Right lung (tissue), 10 donors: ENCODE measurements around the gene ATP13A2. TPM values are rescaled to one million over a fixed set of nuclear protein-coding genes. Genes with fewer than 3 reads are reported as not detected.

Source experiments
- DNase-seq, 2 donors: peaks; one replicate each; pipeline ENCODE4 v3.0.0-alpha.2; 2013
- long read RNA-seq, 8 donors: transcript quantifications; one replicate each; lab custom pipeline, GENCODE V29; 2026
- polyA plus RNA-seq, 5 donors: library from polyadenylated mRNA; unstranded; fragments of 120-200 nt; gene quantifications; one replicate each; pipeline versions ENCODE4 v1.2.1 to v1.2.3, GENCODE V29; 2013; ENCODE audit warnings: inconsistent platforms in 1 of 5, low replicate concordance in 1 of 5; ENCODE audit not compliant: insufficient read length in 5 of 5, insufficient read depth in 1 of 5

ATP13A2 gene
- 10 to 100 TPM; 22.4 to 44.9 (median 32.9) TPM for polyA plus RNA-seq
- long read RNA-seq, donor 1, partial matches to known transcripts = 9 of 9 reads
- long read RNA-seq, donor 1, other reads (novel, unspliced or antisense) = 0 of 9 reads
- long read RNA-seq, donor 2, partial matches to known transcripts = 0 of 2 reads
- long read RNA-seq, donor 2, other reads (novel, unspliced or antisense) = 0 of 2 reads
- long read RNA-seq, donor 3, partial matches to known transcripts = 20 of 20 reads
- long read RNA-seq, donor 3, other reads (novel, unspliced or antisense) = 0 of 20 reads
- long read RNA-seq, donor 4, partial matches to known transcripts = 0 of 1 reads
- long read RNA-seq, donor 4, other reads (novel, unspliced or antisense) = 0 of 1 reads
- long read RNA-seq, donor 5, partial matches to known transcripts = 7 of 8 reads
- long read RNA-seq, donor 5, other reads (novel, unspliced or antisense) = 0 of 8 reads
- long read RNA-seq, donor 6, partial matches to known transcripts = 8 of 10 reads
- long read RNA-seq, donor 6, other reads (novel, unspliced or antisense) = 0 of 10 reads
- long read RNA-seq, donor 7, partial matches to known transcripts = 6 of 6 reads
- long read RNA-seq, donor 7, other reads (novel, unspliced or antisense) = 0 of 6 reads
- long read RNA-seq, donor 8, partial matches to known transcripts = 0 of 1 reads
- long read RNA-seq, donor 8, other reads (novel, unspliced or antisense) = 0 of 1 reads

- peak; percentile 65 to 70 for DNase-seq
Observed at GRCh38 chr1:17011439-17012307, at the start of gene ATP13A2. TSS of gene ATP13A2 (minus strand) at chr1:17011928. CDS start at chr1:17011738, 190 bp downstream.

GRCh38 chr1:17061486-17061885 lies 49.8 kb upstream of the ATP13A2 start:
- no peak for DNase-seq

GRCh38 chr1:17060306-17060749 lies 48.6 kb upstream of the ATP13A2 start:
- no peak for DNase-seq

- DNase-seq = peak in 1 of 2 donors; percentile 20
Observed at GRCh38 chr1:17059391-17060305, 47.9 kb upstream of the ATP13A2 start.

GRCh38 chr1:17056551-17056950 lies 44.8 kb upstream of the ATP13A2 start:
- no peak for DNase-seq

GRCh38 chr1:17055801-17056200 lies 44.1 kb upstream of the ATP13A2 start:
- DNase-seq = no peak

- DNase-seq = peak; percentile 99
Observed at GRCh38 chr1:17053685-17054410, 42.1 kb upstream of the ATP13A2 start, which contains the start of gene SDHB. TSS of gene SDHB (minus strand) at chr1:17054032. CDS start at chr1:17054019, 13 bp downstream.

GRCh38 chr1:17053086-17053684 lies 41.5 kb upstream of the ATP13A2 start:
- DNase-seq = no peak

- no peak for DNase-seq
Observed at GRCh38 chr1:17052641-17053040, 40.9 kb upstream of the ATP13A2 start.

- DNase-seq = no peak
Observed at GRCh38 chr1:17052038-17052437, 40.3 kb upstream of the ATP13A2 start.

- no peak for DNase-seq
Observed at GRCh38 chr1:17047924-17048323, 36.2 kb upstream of the ATP13A2 start.

- DNase-seq = no peak
Observed at GRCh38 chr1:17046334-17046657, 34.6 kb upstream of the ATP13A2 start.

GRCh38 chr1:17045634-17046333 lies 34.1 kb upstream of the ATP13A2 start:
- DNase-seq = peak in 1 of 2 donors; percentile 46

GRCh38 chr1:17045150-17045549 lies 33.4 kb upstream of the ATP13A2 start:
- DNase-seq = no peak

GRCh38 chr1:17043676-17044075 lies 31.9 kb upstream of the ATP13A2 start:
- DNase-seq = no peak

- no peak for DNase-seq
Observed at GRCh38 chr1:17040135-17040534, 28.4 kb upstream of the ATP13A2 start.

- DNase-seq = no peak
Observed at GRCh38 chr1:17039522-17039921, 27.8 kb upstream of the ATP13A2 start.

- no peak for DNase-seq
Observed at GRCh38 chr1:17033481-17033880, 21.8 kb upstream of the ATP13A2 start.

GRCh38 chr1:17032741-17033140 lies 21.0 kb upstream of the ATP13A2 start:
- DNase-seq = no peak
